Cerebellar cortex (tissue), 1 donor: ENCODE measurements around the gene TEAD1.

Experiments used
- DNase-seq: peaks from one replicate; pipeline ENCODE4 v3.0.0-alpha.2; 2015; ENCODE audit warnings: low spot score

TEAD1 gene

GRCh38 chr11:12764187-12764914 is 90.1 kb downstream of the TEAD1 start:
- DNase-seq, result no peak

DNA sequence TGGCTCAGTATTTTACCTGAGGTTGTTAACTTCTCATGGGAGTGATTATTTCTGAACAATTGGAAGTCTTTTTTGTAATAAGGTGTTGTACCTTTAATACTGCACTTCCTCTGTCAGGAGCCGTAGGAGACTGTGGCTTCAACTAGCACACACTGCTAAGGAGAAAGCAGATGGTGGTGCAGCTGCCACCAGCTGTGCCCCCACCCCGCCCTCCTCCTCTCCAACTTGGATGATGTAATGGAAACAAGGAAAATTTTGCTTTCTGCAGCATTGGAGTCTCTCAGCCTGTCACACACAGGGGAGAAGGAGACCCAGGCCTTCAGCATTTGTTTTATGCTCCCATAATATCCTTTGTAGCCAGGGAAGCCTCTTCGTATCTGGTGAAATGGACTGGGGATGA is 91.2 kb downstream of the TEAD1 start:
- no peak for DNase-seq

GRCh38 chr11:12767027-12767426 is 92.8 kb downstream of the TEAD1 start:
- DNase-seq, result no peak

GRCh38 chr11:12767577-12767976 is 93.4 kb downstream of the TEAD1 start:
- no peak for DNase-seq

- no peak for DNase-seq
These were observed 94.8 kb downstream of the TEAD1 start for GRCh38 chr11:12768726-12769673.

GRCh38 chr11:12769834-12770345 is 95.7 kb downstream of the TEAD1 start:
- no peak for DNase-seq

DNA sequence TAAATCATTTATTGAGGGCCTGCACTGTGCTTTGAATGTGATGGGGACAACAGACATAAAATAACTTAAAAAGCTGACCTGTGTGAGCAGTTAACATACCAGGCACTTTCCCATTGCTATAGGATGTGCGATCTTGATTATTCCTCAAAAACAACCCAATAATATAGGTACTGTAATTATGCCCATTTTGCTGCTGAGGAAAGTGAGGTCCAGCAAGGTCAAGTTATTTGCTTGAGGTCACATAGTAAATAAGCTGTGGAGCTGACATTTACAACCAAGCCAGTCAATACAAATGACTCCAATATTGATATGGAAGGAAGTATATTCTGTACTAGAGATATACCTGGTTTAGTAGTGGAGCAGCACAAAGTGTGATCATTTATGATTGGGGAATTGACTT is 96.2 kb downstream of the TEAD1 start:
- no peak for DNase-seq

- DNase-seq, result no peak
These were observed 96.9 kb downstream of the TEAD1 start for GRCh38 chr11:12770966-12771597.

GRCh38 chr11:12771875-12772274 is 97.7 kb downstream of the TEAD1 start:
- no peak for DNase-seq

GRCh38 chr11:12772324-12772723 is 98.1 kb downstream of the TEAD1 start:
- no peak for DNase-seq

DNA sequence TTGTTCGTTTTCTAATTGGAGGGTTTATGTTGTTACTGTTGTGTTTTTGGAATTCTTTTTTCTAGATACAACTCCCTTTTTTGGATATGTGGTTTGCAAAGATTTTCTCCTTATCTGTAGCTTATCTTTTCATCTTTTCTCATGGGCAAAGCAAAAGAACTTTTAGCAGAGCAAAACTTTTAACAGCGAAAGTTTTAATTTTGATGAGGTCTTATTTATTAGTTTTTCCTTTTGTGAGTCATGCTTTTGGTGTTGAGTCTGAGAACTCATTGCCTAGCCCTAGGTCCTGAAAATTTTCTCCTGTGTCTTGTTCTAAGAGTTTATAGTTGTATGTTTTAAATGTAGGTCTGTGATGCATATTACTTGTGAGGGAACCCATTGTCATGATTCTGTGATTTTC is 99.4 kb downstream of the TEAD1 start:
- DNase-seq, result no peak

DNA sequence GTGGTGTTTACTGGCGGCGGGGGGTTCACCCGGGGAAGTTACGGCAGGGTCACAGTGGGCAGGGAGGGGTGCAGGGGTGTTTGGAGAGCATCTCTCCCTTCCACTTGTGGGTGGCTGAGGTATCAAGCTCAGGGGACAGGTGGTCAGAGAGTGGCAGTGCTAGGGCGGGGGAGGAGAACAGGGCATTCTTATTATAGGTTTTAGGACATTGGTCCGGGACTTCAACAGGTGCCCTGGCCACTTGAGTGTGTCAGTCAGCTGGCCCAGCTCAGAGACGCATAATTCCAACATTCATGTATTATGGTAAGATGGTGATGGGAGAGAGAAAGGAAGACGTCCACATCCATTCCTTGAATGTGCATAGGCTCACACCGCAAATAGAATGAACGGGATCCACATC is 101.7 kb downstream of the TEAD1 start:
- no peak for DNase-seq

GRCh38 chr11:12777208-12777874 is 103.1 kb downstream of the TEAD1 start:
- DNase-seq, result no peak

- no peak for DNase-seq
These were observed 104.2 kb downstream of the TEAD1 start for GRCh38 chr11:12778240-12778905.

DNA sequence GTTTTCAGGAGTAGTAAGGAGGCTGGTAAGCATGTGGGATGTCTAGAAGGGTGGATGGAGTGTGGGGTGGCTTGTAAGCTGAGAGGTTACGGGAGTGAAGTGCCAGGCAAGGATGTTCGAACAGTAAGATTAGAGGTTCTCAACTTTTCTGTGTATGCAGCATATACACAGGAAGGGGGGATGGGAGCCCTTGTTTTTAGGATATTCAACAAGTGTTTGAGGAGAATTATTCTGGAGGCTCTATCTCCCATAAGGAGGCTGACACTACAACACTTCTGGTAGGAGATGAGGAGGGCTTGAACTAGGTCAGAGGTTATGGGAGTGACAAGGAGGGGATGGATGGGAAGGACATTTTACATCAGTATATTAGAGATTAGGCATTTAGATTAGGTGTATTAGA is 109.5 kb downstream of the TEAD1 start:
- DNase-seq, result no peak

DNA sequence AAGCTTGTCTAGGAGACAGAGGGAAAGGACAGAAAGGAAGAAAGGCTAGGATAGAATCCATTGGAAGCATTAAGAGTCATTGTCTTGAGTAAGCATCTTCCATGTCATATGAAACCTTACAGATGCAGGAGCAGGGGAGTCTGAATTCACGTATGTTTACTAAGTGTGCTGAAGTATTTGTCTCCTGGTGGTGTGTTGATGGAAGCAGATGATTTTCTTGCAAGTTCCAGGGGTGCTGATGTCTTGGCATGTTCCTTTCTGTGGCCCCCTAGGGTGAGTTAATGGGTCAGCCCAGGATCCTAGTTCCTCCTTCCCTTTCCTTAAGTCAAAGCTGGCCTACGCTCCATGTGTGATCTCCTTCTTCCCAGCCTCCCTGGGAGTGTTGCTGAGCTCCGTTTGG is 110.2 kb downstream of the TEAD1 start:
- no peak for DNase-seq

- DNase-seq, result no peak
These were observed 110.8 kb downstream of the TEAD1 start for GRCh38 chr11:12784987-12785386.

- DNase-seq, result peak; percentile 24
These were observed 111.7 kb downstream of the TEAD1 start for GRCh38 chr11:12785901-12786300.

DNA sequence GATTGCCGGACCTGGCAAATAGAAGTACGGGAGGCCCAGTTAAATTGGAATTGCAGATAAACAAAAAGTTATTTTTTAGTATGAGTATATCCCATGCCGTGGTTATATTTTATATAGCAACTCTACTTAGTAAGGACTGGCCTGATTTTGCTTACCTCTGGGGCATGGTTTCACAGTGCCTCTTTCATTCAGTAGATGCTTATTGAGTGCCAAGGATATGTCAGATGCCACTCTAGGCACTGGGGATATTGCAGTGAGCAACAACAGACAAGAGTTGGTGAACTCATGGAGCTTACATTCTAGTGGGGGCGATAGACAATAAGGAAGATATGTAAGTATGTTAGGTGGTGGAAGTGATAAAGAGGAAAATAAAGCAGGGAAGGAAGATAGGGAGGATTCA is 112.2 kb downstream of the TEAD1 start:
- no peak for DNase-seq

GRCh38 chr11:12786891-12787290 is 112.7 kb downstream of the TEAD1 start:
- no peak for DNase-seq

DNA sequence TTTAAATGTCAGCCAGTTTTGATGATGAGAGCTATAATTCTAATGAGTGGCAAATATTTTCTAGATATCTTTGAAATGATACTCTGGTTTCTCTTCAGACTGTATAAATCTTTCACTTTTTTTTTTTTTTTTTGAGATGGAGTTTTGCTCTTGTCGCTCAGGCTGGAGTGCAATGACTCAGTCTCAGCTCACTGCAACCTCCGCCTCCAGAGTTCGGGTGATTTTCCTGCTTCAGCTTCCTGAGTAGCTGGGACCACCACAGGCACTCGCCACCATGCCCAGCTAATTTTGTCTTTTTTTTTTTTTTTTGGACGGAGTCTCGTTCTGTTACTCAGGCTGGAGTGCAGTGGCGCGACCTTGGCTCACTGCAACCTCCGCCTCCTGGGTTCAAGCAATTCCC is 113.6 kb downstream of the TEAD1 start:
- DNase-seq, result no peak
